Measurements from ENCODE around the gene ERICH4. TPM values are rescaled to one million over a fixed set of nuclear protein-coding genes. Genes with fewer than 3 reads are reported as not detected.

ERICH4 gene
- total and polyA plus RNA-seq, 2 of the 4 experiments (the other 2 are of a cell fraction), result not detected

GRCh38 chr19:41411968-41412265, 31.0 kb upstream of the ERICH4 start:
- no peak for ATAC-seq (ENCODE audit: low read depth)
- Histone ChIP-seq H3K79me1 (ENCODE audit: low read depth in 1 of 2, low read length in 2 of 2) (no peaks in the 10 kb centered on the region; a peak in 1 of 4 replicates), H2BK5ac (ENCODE audit: low read depth, low read length, poor library complexity, severe bottlenecking) (no peak overlapping the region), H3K27me3 (ENCODE audit: control insufficient read depth, insufficient read depth, low read length) (no peaks in the 10 kb centered on the region), H3K56ac (ENCODE audit: extremely low read depth, insufficient read depth, low read length) (no peak overlapping the region), H2AK5ac (ENCODE audit: low read depth, low read length) (no peak overlapping the region), H3K23ac (ENCODE audit: low read depth, low read length) (no peak overlapping the region), H4K8ac (ENCODE audit: low read depth in 2 of 2, low read length in 2 of 2) (no peak overlapping the region), H3K4me2 (ENCODE audit: low read depth, low read length) (no peak overlapping the region), H3K4ac (ENCODE audit: low read depth, low read length) (no peak overlapping the region), H3K18ac (ENCODE audit: low read depth, low read length) (no peak overlapping the region), H4K91ac (ENCODE audit: insufficient read depth, low read depth, low read length) (no peak overlapping the region), H3K27ac (ENCODE audit: insufficient read depth, low read length) (no peak overlapping the region), H2BK15ac (ENCODE audit: low read depth, low read length) (no peak overlapping the region), H2AK9ac (replicated peaks; ENCODE audit: low read depth, low read length, poor library complexity) (no peak overlapping the region), H3K36me3 (ENCODE audit: control insufficient read depth, insufficient read depth, low read length) (peaks cover 41% of the 10 kb centered on the region), H2BK120ac (ENCODE audit: low read depth, low read length) (no peak overlapping the region), H3K9me1 (ENCODE audit: insufficient read depth, low read length) (no peaks in the 10 kb centered on the region; the same call in 1 of the 2 replicates), H3K4me3 (ENCODE audit: insufficient read depth, low read depth, low read length) (no peak overlapping the region), H3K9me3 (ENCODE audit: control insufficient read depth, insufficient read depth, low read length) (no peaks in the 10 kb centered on the region), H3K9ac (ENCODE audit: low read depth, low read length) (no peak overlapping the region), H3K4me1 (ENCODE audit: control insufficient read depth, insufficient read depth, low read length) (peaks cover 4% of the 10 kb centered on the region), H2BK20ac (ENCODE audit: low read depth, low read length) (no peak overlapping the region), H4K5ac (ENCODE audit: low read depth, low read length) (no peak overlapping the region), H4K20me1 (ENCODE audit: insufficient read depth, low read length) (no peaks in the 10 kb centered on the region), H3K14ac (replicated peaks; ENCODE audit: low read depth, low read length) (no peak overlapping the region), H2AFZ (replicated peaks; ENCODE audit: low read length, poor library complexity) (no peak overlapping the region)
- no TSS peak for BruUV-seq (replicated peaks)
- WGBS, 2 experiments (ENCODE audit: extremely low coverage in 2 of 2, insufficient read length in 1 of 2), result 100% methylated on average over 3 of the region's 11 CpGs; no CpG with 5 or more reads in 1 of the 2 experiments
- ChIA-PET POLR2A (ENCODE audit: unreplicated experiment) (no interaction called here), CTCF (no interaction called here)
- in situ Hi-C loops (cut with MboI; ENCODE audit: low sequenced_read_pairs) (no loop called here), intact Hi-C loops (cut with micrococcal nuclease) (no loop called here), dilution Hi-C loops (cut with HindIII; ENCODE audit: low sequenced_read_pairs, unreplicated experiment) (no loop called here)
- TF ChIP-seq CHD1 (IDR thresholded peaks at IDR 0.05; ENCODE audit: low read depth, low read length) (no peak), USF2 (IDR thresholded peaks at IDR 0.05; ENCODE audit: low read depth, low read length) (no peak)
- no peak for DNase-seq
